Parathyroid adenoma (tissue), 2 donors: ENCODE measurements around the gene MT1F.

Experiments used
- H2AFZ ChIP-seq: fragments of 300-600 bp; sonication (generic); one replicate; pipeline ENCODE4 v1.7.0; 2017; ENCODE audit warnings: antibody characterized with exemption, mild to moderate bottlenecking
- H3K27ac ChIP-seq: fragments of 300-600 bp; sonication (generic); one replicate; pipeline ENCODE4 v1.7.0; 2017
- H3K27me3 ChIP-seq: fragments of 300-600 bp; sonication (generic); one replicate; pipeline ENCODE4 v1.7.0; 2017; ENCODE audit warnings: low read length; ENCODE audit not compliant: control insufficient read depth, insufficient read depth
- H3K36me3 ChIP-seq: fragments of 300-600 bp; sonication (generic); one replicate; pipeline ENCODE4 v1.7.0; 2017; ENCODE audit warnings: low read length; ENCODE audit not compliant: control insufficient read depth, insufficient read depth
- H3K4me1 ChIP-seq: fragments of 300-600 bp; sonication (generic); one replicate; pipeline ENCODE4 v1.7.0; 2017; ENCODE audit warnings: control low read depth
- H3K4me2 ChIP-seq: fragments of 300-600 bp; sonication (generic); one replicate; pipeline ENCODE4 v1.7.0; 2017; ENCODE audit warnings: low read length
- H3K4me3 ChIP-seq: fragments of 300-600 bp; sonication (generic); one replicate; pipeline ENCODE4 v1.7.0; 2017; ENCODE audit warnings: low read depth, low read length
- H3K79me2 ChIP-seq: fragments of 300-600 bp; sonication (generic); one replicate; pipeline ENCODE4 v1.7.0; 2017; ENCODE audit warnings: control low read depth
- H3K9ac ChIP-seq: fragments of 300-600 bp; sonication (generic); one replicate; pipeline ENCODE4 v1.7.0; 2017; ENCODE audit warnings: mild to moderate bottlenecking
- H3K9me3 ChIP-seq: fragments of 300-600 bp; sonication (generic); one replicate; pipeline ENCODE4 v1.7.0; 2017; ENCODE audit warnings: low read length; ENCODE audit not compliant: control insufficient read depth
- TF ChIP-seq, protein P1 (sequence below): fragments of 300-600 bp; sonication (generic); IDR thresholded peaks from one replicate; pipeline ENCODE4 v1.7.0; 2017; ENCODE audit warnings: antibody characterized with exemption, mild to moderate bottlenecking
- donor health status: primary hyperparathyroidism.

Gene MT1F

DNA sequence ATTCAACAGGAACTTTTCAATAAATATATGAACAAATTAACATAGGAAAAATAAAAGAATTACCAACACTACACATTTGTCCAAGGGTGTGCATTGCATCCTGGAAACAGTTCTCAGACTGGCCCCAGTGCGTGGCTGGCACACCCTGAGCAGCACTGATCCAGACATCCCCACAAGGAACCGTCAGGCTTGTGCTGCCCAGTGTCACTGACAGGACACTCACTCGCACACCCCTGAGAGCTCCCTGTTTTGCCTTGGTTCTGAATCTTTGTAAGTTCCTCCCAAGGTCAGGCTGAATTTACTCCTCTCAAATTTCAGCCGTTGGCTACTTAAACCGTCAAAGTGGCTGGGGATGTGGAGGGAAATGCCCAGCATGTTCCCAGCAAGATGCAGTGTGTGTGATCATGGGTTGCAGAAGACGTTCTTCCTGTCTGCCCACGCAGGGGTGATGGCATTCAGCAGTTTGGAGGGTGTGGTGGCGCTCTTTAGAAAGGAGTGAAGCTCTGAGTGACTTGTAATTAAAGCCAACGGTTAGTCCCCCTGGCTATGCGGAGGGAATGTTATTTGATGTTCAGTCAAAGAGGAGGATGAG, 47.6 kb upstream of the MT1F start:
- Histone ChIP-seq H3K4me3 (peak overlapping the region; percentile 60), H3K79me2 (no peaks in the 10 kb centered on the region), H3K36me3 (no peaks in the 10 kb centered on the region), H3K27me3 (no peaks in the 10 kb centered on the region), H3K9ac (no peak overlapping the region), H3K4me2 (peak overlapping the region; percentile 84), H3K4me1 (peaks cover 15% of the 10 kb centered on the region), H3K9me3 (no peaks in the 10 kb centered on the region), H3K27ac (peak overlapping the region; percentile 71), H2AFZ (peak overlapping the region; percentile 71)
- TF ChIP-seq, protein P1, sequence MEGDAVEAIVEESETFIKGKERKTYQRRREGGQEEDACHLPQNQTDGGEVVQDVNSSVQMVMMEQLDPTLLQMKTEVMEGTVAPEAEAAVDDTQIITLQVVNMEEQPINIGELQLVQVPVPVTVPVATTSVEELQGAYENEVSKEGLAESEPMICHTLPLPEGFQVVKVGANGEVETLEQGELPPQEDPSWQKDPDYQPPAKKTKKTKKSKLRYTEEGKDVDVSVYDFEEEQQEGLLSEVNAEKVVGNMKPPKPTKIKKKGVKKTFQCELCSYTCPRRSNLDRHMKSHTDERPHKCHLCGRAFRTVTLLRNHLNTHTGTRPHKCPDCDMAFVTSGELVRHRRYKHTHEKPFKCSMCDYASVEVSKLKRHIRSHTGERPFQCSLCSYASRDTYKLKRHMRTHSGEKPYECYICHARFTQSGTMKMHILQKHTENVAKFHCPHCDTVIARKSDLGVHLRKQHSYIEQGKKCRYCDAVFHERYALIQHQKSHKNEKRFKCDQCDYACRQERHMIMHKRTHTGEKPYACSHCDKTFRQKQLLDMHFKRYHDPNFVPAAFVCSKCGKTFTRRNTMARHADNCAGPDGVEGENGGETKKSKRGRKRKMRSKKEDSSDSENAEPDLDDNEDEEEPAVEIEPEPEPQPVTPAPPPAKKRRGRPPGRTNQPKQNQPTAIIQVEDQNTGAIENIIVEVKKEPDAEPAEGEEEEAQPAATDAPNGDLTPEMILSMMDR: no peak

DNA sequence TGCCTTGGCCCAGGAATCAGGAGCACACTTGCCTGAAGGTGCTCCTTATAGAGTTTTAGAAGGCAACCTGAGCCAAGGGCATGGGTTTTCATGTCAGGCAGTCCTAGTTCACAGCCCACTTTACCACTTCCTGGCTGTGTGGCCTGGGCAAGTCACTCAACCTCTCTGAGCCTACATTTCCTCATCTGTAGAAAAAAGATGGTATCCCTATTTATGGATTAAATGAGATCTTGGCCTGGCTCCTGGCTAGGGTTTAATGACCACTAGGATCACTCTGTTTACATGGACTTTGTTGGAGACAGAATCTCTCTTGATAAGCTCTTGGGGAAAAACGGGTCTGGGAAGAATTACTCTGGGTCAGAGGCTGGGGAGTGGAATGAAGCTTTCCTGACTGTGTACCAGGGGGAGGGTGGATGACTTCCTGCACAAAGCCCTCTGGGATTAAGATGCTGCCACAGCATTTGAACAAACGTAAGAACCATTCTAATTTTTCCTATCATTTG, 47.1 kb upstream of the MT1F start:
- Histone ChIP-seq H3K4me1 (peaks cover 15% of the 10 kb centered on the region), H2AFZ (peak overlapping the region; percentile 71), H3K36me3 (no peaks in the 10 kb centered on the region), H3K27ac (peak overlapping the region; percentile 71), H3K9ac (no peak overlapping the region), H3K79me2 (no peaks in the 10 kb centered on the region), H3K4me2 (peak overlapping the region; percentile 84), H3K9me3 (no peaks in the 10 kb centered on the region), H3K4me3 (peak overlapping the region; percentile 60), H3K27me3 (no peaks in the 10 kb centered on the region)
- TF ChIP-seq, protein P1: no peak

- Histone ChIP-seq H3K4me2 (no peak overlapping the region), H2AFZ (no peak overlapping the region), H3K36me3 (no peaks in the 10 kb centered on the region), H3K27ac (peak overlapping the region; percentile 68), H3K9me3 (no peaks in the 10 kb centered on the region), H3K9ac (no peak overlapping the region), H3K4me3 (no peak overlapping the region), H3K79me2 (no peaks in the 10 kb centered on the region), H3K4me1 (peaks cover 15% of the 10 kb centered on the region), H3K27me3 (no peaks in the 10 kb centered on the region)
- TF ChIP-seq, protein P1: no peak
Measured at GRCh38 chr16:56611281-56611833, 46.4 kb upstream of the MT1F start.

DNA sequence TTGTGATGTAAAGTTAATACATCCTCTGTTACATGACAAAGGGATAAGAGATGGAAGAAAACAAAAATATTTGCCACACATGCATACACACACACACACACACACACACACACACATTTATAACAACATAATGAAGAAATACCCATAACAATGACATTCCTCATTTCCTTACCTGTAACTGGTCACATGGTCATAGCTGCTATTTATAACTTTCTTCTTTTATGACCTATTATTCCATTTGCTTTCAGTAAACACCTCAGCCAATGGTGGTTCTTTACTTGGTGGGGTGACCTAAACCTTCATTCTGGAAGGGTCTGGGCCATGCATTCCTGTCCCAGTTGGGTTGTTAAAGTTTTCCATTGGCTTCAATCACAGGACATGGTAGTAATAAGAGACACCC, 44.1 kb upstream of the MT1F start:
- no peaks in the 10 kb centered on the region for H3K9me3 ChIP-seq
- H3K36me3 ChIP-seq: no peaks in the 10 kb centered on the region
- no peak overlapping the region for H3K4me3 ChIP-seq
- H3K79me2 ChIP-seq: no peaks in the 10 kb centered on the region
- TF ChIP-seq, protein P1: no peak
- H3K27ac ChIP-seq: no peak overlapping the region
- H3K4me2 ChIP-seq: no peak overlapping the region
- H3K9ac ChIP-seq: no peak overlapping the region
- H3K27me3 ChIP-seq: no peaks in the 10 kb centered on the region
- peaks cover 19% of the 10 kb centered on the region for H3K4me1 ChIP-seq
- H2AFZ ChIP-seq: no peak overlapping the region

DNA sequence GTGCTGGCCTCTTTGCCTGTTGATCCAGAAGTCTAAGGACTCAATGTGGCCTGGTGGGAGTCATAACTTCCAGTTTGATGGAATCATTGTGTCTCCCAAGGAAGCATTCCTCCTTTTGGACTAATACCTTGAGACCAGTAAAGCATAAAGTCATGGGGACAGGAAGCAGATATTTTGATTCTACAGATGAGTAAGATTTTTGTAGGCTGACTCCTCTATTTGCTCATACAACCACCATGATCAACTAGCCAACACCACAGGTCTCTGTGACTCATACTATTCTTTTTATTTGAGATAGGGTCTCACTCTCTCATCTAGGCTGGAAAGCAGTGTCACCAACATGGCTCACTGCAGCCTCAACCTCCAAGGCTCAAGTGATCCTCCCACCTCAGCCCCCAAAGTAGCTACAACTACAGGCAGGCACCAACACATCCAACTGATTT, 43.2 kb upstream of the MT1F start:
- no peak overlapping the region for H3K4me2 ChIP-seq
- H3K4me1 ChIP-seq: peaks cover 13% of the 10 kb centered on the region
- no peaks in the 10 kb centered on the region for H3K36me3 ChIP-seq
- no peaks in the 10 kb centered on the region for H3K79me2 ChIP-seq
- no peaks in the 10 kb centered on the region for H3K9me3 ChIP-seq
- no peak overlapping the region for H3K4me3 ChIP-seq
- H3K27ac ChIP-seq: no peak overlapping the region
- TF ChIP-seq, protein P1: no peak
- H3K9ac ChIP-seq: no peak overlapping the region
- no peaks in the 10 kb centered on the region for H3K27me3 ChIP-seq
- no peak overlapping the region for H2AFZ ChIP-seq
